Measurements from ENCODE around the gene B4GALT1. TPM values are rescaled to one million over a fixed set of nuclear protein-coding genes. Genes with fewer than 3 reads are reported as not detected.

B4GALT1 gene
- total RNA-seq, 4 donors from 2014 or later = 45.1 to 68.7 (median 53.5) TPM

DNA sequence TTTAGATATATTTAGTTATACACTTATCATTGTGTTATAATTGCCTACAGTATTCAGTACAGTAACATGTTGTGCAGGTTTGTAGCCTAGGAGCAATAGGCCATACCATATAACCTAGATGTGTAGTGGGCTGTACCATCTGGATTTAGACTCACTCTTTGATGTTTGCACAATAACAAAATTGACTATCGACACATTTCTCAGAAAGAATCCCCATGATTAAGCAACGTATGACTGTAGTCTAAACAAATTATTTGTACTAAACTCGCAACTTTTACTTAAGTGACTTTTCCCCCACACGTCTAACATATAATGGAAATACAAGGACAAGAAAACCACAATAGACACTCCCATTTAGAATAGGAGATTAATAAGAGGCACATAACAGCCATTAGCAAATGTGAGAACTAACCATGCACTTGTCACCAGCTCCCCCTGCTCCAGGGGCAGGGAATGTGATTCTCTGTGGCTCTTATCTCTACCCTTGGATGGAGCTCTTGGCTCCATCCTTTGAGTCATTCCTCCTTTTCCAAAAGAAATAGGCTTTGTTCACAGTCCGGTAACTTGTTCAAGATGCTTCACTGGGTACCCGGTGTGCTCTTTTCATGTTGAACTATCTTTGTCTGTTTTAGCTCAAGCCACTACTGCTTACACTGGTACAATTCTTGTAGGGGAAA, 8.7 kb upstream of the B4GALT1 start:
- no peak overlapping the region for H3K4me3 ChIP-seq
- TF ChIP-seq EP300 (IDR thresholded peaks at IDR 0.05) (no peak), POLR2AphosphoS5 (IDR thresholded peaks at IDR 0.05) (no peak), POLR2A (IDR thresholded peaks at IDR 0.05) (no peak)
- TF ChIP-seq, protein P1, sequence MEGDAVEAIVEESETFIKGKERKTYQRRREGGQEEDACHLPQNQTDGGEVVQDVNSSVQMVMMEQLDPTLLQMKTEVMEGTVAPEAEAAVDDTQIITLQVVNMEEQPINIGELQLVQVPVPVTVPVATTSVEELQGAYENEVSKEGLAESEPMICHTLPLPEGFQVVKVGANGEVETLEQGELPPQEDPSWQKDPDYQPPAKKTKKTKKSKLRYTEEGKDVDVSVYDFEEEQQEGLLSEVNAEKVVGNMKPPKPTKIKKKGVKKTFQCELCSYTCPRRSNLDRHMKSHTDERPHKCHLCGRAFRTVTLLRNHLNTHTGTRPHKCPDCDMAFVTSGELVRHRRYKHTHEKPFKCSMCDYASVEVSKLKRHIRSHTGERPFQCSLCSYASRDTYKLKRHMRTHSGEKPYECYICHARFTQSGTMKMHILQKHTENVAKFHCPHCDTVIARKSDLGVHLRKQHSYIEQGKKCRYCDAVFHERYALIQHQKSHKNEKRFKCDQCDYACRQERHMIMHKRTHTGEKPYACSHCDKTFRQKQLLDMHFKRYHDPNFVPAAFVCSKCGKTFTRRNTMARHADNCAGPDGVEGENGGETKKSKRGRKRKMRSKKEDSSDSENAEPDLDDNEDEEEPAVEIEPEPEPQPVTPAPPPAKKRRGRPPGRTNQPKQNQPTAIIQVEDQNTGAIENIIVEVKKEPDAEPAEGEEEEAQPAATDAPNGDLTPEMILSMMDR (IDR thresholded peaks at IDR 0.05) = no peak
- WGBS = 90% methylated on average over 6 of the region's 6 CpGs
- DNase-seq (ENCODE audit: low spot score in 2 of 2) = no peak
- no peaks in the 10 kb centered on the region for H3K36me3 ChIP-seq
- H3K9me3 ChIP-seq = no peaks in the 10 kb centered on the region
- no peaks in the 10 kb centered on the region for H3K27me3 ChIP-seq
- no peak overlapping the region for H3K27ac ChIP-seq
- no peaks in the 10 kb centered on the region for H3K4me1 ChIP-seq

DNA sequence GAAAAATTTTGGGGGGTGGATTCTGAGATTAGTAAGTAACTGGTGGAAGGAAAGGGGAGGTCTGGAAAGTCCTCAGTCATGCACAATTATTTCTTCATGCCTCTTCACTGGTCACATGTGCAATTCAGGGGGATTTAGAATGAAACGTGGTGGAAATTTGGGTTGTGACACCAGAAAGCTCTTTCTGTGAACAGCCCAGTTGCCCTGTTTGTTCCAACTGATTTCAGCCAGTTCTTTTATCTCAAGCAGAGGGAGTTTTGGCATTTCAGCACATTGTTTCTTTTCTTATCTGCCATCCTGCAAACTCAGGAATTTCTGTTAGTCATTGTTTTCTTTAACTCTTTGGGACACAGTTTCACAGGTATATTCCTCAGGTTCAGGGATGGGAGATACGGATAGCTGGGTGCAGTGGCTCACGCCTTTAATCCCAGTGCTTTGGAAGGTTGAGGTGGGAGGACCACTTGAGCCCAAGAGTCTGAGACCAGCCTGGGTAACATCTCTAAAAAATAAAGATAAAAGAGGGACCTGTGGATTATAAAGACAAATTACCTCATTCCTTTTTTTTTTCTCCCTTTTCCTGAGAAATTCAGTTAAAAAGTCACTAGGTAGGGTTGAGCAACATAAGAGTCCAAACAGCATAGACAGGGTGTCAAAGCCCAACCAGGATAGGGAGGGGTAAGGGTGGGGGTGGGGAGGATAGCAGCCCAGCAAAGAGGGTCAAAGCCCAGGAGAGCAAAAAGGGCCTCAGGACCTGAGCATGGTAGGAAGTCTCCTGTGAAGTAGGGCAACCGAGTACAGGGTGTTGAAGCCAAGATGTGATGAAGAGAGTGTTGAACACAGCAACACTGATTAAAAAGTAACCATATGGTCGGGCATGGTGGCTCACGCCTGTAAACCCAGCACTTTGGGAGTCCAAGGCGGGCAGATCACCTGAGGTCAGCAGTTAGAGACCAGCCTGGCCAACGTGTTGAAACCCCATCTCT, 5.4 kb upstream of the B4GALT1 start:
- peaks cover 11% of the 10 kb centered on the region for H3K4me1 ChIP-seq
- H3K27me3 ChIP-seq = no peaks in the 10 kb centered on the region
- no peak overlapping the region for H3K27ac ChIP-seq
- H3K36me3 ChIP-seq = no peaks in the 10 kb centered on the region
- WGBS = 83% methylated on average over 8 of the region's 8 CpGs
- H3K4me3 ChIP-seq = no peak overlapping the region
- TF ChIP-seq POLR2A (IDR thresholded peaks at IDR 0.05) = no peak
- TF ChIP-seq, protein P1 (IDR thresholded peaks at IDR 0.05) = no peak
- no peak for TF ChIP-seq POLR2AphosphoS5 (IDR thresholded peaks at IDR 0.05)
- TF ChIP-seq EP300 (IDR thresholded peaks at IDR 0.05) = no peak
- no peaks in the 10 kb centered on the region for H3K9me3 ChIP-seq
- DNase-seq (ENCODE audit: low spot score in 2 of 2) = no peak

DNA sequence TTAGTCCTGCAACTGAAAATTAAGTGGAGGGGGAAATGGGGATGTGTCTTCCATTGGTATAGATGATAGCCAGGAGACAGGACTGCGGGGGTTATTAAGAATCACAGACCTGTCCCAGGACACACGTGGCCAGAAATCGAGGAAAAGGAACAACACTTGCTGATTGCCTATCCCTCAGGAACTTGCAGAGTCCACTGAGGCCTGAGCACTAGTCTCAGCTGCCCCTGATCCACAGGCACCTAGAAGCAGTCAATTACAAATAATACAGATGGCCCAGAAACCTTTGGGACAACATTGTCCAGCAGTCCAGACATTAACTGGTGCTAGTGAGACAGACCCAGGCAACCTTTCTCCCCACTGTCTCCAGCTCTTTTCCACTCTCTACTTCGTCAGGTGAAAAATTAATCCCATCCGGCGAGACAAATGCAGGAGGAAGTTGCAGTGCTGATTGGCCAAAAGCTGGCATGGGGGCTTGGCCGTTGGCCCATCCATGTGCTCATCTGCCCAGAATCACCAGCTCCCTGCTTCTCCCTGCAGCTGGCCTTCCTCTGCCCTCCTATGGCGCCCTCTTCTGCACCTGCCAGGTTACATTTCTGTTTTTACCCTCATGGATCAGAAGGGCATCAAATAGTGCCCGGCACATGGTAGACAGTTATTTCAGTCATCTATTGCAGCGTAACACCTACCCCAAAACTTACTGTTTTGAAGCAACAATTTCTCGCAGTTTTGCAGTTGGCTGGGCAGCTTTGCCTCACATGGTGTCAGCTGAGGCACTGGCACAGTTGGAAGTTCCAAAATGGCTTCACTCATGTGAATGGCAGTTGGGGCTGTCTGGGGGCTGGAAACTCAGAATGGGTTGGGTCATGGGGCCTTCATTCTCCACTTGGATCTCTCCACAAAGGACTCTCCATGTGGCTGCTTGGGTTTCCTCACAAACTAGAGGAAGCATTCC, 3.6 kb upstream of the B4GALT1 start:
- peak in 1 of 2 donors; percentile 84 for DNase-seq (ENCODE audit: low spot score in 2 of 2)
- WGBS = 67% methylated on average over 11 of the region's 11 CpGs
- H3K4me1 ChIP-seq = peaks cover 17% of the 10 kb centered on the region
- H3K27me3 ChIP-seq = no peaks in the 10 kb centered on the region
- TF ChIP-seq POLR2AphosphoS5 (IDR thresholded peaks at IDR 0.05) = no peak
- TF ChIP-seq, protein P1 (IDR thresholded peaks at IDR 0.05) = peak; percentile 25 to 32
- TF ChIP-seq EP300 (IDR thresholded peaks at IDR 0.05) = no peak
- no peak for TF ChIP-seq POLR2A (IDR thresholded peaks at IDR 0.05)
- H3K4me3 ChIP-seq = no peak overlapping the region
- H3K36me3 ChIP-seq = no peaks in the 10 kb centered on the region
- no peaks in the 10 kb centered on the region for H3K9me3 ChIP-seq
- H3K27ac ChIP-seq = no peak overlapping the region

DNA sequence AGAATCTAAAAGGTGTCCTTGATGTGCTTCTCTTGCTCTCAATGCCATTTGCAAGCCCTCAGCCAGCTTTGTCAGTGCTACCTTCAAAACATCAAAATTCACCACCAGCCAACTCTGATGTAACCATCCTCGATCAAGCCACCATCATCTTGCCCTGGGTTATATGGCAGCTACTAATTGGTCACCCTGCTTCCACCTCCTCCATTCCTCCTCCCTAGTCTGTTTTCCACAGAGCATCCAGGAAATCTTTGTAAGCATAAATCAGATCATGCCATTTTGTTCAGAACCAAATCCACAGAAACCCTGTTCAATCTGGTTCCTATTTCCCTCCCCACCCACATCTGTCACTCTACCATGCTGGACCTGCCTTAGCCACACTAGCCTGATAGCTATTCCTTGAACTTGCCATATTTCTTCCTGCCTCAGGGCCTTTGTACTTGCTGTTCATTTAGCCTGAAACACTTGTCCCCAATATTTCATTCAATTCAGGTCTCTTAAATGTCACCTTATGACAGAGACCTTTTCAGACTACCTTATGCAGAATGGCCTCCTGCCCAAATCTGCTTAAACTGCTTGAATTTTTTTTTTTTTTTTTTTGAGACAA, 1.9 kb upstream of the B4GALT1 start:
- Histone ChIP-seq H3K27ac (no peak overlapping the region), H3K27me3 (no peaks in the 10 kb centered on the region), H3K9me3 (no peaks in the 10 kb centered on the region), H3K4me1 (peaks cover 33% of the 10 kb centered on the region), H3K4me3 (no peak overlapping the region), H3K36me3 (no peaks in the 10 kb centered on the region)
- TF ChIP-seq POLR2A (IDR thresholded peaks at IDR 0.05) (no peak), POLR2AphosphoS5 (IDR thresholded peaks at IDR 0.05) (no peak)
- 26% methylated on average over 1 of the region's 1 CpG for WGBS
- DNase-seq (ENCODE audit: low spot score in 2 of 2) = no peak

DNA sequence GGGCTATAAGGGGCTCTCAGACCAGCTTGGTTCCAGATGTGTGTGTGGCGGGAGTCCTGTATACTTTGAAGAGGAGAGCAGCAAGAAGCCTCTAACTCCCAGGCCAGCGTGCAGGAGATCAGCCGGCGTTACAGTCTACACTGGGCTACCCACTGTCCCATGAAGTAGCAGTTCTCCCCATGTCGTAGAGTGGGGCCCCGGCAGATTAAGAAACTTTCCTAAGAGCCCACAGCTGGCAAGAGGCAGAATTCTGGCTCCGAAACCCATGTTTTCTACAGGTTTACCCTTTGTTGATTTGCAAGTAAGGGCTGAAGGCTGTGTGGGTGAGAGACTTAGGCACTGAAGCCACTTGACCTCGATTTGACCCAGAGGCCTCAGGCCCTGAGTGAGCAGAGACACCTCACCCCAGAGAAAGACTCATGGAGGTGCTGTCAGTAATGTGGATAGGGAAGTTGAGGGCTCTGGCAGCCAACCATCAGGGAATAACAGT, 881 bp upstream of the B4GALT1 start:
- TF ChIP-seq POLR2A (IDR thresholded peaks at IDR 0.05) (no peak), EP300 (IDR thresholded peaks at IDR 0.05) (no peak), POLR2AphosphoS5 (IDR thresholded peaks at IDR 0.05) (no peak)
- TF ChIP-seq, protein P1 (IDR thresholded peaks at IDR 0.05) = no peak
- Histone ChIP-seq H3K27ac (peak overlapping the region; percentile 97), H3K4me3 (peak overlapping the region; percentile 87), H3K27me3 (no peaks in the 10 kb centered on the region), H3K4me1 (peaks cover 43% of the 10 kb centered on the region), H3K36me3 (no peaks in the 10 kb centered on the region), H3K9me3 (no peaks in the 10 kb centered on the region)
- 28% methylated on average over 4 of the region's 8 CpGs for WGBS
- DNase-seq (ENCODE audit: low spot score in 2 of 2) = no peak
